NCI-H2196 treated with DMSO at 0.1 percent for 48 hours (cell line): Measurements from ENCODE around the gene TRIO.

Experiments used
- DNase-seq: peaks from one replicate; lab custom pipeline; 2025; ENCODE audit not compliant: unreplicated experiment; lab: John Stamatoyannopoulos, UW

TRIO gene

DNA sequence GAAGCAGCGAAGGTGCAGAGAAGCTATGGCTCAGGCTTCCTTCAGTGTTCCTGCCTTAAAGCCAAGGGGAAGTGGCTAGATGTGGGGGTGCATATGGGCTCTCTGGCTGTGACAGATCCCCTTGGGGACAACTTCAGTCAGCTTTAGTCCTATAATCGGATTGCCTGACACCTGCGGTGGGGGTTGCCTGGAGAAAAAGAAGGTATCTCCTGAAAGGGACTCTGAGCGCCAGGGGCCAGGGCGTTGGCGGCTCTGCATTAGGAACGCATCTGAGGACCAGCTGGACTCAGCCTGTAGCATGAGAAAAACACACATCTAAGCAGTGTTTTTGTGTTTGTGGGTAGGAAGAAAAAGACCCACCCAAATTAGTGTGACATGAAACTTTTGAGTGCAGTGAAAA, 354.2 kb downstream of the TRIO start:
- no peak for DNase-seq

DNA sequence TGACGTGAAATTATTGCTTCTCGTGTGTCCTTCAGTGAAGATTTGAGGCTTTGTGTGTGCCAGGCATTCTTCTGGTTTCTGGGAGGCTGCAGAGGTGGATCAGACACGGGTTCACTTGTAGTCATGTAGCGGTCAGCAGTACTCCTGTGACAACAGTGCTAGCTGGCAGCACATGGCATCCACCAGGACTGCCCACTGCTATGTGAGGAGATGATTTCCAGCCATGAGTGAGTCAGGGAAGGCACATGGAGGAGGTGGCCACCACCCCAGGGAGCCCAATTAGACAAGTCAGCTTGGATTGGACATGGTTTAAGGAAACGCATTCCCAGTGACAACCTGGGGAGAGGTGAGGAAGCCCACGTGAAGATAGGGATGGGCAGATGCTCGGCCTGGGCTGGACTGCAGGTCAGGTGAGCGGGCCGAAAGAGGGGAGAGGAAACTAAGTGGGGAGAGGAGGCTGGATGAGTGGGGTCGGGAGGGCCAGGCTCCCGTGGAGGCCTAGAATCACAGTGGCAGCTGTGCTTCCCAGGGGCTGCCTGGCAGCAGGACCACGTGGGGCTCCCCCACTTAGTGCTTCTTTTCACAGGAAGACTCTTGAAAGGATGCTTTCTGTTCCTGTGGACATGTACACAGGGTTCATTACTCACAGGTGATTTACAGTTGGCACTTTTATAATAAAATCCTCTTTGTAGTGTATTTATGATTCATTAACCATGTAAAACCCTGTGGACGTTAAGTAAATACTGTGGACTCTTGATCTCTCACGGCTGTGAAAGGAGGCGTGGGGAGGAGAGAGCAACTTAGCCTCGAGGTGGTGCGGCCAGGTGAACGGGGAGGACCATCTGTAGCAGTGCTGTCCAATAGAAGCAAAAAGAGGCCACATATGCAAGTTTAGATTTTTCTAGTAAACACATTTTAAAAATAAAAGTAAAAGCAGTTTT, 358.5 kb downstream of the TRIO start:
- no peak for DNase-seq

DNA sequence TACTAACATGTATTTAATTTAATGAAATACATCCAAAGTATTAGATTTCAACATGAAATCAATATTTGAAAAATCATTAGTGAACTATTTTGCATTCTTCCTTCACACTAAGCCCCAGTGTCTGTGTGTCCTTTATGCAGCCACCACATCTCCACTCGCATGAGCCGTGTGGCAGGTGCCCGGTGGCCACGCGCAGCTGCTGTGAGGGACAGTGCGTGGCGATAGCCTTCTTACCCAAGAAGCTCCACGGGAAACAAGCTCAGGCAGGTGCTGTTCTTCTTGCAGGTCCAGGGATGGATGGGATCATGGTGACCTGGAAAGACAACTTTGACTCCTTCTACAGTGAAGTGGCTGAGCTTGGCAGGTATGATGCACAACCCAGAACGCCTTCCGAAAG, 359.1 kb downstream of the TRIO start:
- DNase-seq, result no peak

DNA sequence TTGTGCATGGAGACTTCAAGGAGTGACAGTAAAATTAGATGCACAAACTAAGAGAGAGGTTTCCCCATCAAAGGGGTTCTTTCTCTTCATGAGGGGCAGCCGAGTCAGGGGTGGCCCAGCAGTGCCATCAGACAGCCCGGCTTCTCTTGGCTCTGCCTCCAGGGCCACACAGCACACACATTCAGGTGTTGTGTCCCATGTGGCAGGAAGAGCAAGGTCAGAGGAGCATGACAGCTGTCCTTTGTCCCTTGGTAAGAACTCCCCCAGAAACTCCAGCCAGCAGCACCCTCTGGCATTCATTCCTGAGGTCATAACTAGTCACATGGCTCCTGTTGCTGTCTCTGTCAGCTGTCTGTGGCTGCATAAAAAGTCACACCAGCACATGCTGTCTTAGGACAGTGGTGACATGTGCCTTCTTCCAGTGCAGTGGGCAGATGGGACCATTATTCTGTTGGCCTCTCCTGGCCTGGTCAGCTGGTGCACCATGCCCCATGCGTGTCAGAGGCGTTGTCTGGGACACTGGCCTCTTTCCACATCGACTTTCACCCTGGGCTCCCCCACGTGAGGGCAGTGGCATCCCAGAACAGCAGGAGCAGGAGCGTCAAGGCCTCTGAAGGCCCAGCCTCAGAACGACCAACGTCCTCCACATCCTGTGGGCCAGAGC, 360.0 kb downstream of the TRIO start:
- DNase-seq, result no peak

DNA sequence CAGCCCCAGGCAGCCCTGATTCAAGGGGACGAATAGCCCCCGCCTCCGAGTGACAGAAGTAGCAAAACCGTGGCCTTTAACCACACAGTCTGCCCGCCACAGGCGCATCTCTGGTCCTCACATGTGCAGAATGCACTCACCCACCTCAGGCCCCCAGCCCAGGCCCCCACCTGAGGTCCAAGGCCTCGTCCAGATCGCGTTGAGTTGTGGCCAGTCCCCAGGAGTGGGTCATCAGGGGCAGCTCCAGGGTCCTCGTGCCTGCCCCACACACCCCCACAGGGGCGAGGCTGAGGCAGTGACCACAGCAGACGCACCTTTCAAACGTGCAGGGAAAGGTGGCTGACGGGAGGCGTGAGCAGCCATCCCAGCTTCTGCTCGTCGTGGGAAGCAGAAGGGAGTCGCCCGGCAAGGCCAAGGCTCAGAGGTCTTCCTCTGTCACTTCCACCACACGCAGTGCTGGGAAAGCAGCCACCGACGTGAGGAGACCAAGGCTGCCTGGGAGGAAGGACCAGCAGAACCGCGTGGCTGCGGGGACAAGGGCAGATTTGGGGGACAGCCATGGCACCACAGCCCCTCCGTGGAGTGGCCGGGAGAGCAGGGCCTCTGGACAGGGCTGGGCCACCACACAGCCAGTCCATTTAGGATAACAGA, 360.7 kb downstream of the TRIO start:
- no peak for DNase-seq

DNA sequence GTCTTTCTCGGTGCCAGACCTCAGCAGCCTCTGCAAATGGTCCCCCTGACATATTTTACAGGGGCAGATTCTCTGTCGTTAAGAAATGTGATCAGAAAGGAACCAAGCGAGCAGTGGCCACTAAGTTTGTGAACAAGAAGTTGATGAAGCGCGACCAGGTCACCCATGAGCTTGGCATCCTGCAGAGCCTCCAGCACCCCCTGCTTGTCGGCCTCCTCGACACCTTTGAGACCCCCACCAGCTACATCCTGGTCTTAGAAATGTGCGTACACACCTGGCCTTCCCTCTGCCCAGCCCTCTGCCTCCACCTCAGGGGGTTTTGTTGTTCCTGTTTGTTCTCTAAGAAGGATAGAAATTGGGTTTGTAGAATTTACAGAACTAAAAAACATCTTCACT, 361.2 kb downstream of the TRIO start:
- no peak for DNase-seq

DNA sequence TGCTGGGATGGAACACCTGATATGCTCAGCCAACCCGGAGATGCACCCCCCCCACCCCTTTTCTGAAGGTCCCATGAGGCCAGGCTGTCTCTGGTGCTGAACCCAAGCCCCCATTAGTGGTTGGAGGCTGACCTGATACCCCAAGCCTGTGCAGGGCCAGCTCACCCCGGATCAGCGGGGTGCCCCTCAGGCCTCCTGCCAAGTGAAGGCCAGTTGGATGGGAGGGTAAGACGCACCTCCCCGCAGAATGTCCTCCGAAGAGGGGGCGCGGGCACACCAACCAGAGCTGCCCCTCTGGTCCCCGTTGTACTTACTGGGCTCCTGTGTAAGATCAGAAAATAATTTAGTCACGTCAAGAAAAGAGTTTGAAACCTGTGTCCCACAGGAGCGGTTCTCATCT, 361.7 kb downstream of the TRIO start:
- DNase-seq, result no peak

DNA sequence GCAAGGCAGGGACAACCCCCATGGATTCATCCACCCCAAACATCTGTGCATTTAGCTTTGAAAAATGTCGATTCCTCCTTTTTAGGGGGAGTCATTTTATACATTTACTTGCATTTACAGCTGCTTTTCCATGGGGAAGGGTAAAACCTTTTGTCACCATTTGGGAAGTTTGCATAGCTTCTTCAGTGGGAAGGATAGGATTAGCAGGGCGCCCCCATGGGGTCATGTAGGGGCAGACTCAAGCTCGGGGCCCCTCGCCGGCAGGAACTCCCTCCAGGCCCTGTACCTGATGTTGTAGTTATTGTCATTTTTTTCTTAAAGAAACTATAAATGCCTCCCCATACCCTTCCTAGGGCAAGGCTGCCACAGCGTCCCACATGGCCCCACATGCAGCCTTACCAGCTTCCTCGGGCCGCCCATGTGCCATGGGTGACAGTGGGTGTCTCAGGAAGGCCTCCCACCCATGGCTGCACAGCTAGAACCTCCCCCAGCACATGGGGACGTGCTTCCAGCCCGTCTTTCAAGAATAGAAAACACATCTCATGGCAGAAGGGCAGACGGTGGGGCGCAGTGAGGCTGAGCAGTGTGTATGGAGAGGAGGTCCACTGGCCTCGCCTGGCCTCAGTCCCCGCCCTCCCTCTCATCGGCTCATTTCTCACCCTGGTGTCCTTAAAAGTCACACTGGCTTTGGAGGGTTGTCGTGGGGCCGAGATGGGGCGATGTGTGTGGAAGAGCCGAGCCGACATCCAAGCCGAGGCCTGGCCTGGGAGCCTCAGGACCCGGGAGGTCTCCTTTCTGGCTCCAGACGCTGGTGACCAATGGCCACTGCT, 362.4 kb downstream of the TRIO start:
- DNase-seq, result no peak

DNA sequence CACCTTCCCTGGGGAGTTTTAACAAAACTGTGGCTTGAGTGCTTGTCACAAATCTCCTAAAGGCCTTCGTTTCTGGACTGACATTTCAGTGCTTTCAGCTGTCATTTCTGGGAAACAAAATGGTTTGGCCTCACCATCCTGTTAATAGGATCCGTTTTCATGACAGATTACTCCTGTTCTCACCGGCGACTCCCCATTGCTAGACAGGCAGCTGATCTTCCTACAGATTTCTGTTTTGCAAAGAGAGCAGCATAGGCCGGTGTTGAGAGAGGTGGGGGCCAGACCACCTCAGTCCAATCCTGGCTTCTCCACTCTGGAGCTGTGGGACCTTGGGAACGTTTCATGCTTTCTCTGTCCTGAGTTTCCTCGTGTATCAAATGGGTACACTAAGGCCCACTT, 363.0 kb downstream of the TRIO start:
- no peak for DNase-seq

DNA sequence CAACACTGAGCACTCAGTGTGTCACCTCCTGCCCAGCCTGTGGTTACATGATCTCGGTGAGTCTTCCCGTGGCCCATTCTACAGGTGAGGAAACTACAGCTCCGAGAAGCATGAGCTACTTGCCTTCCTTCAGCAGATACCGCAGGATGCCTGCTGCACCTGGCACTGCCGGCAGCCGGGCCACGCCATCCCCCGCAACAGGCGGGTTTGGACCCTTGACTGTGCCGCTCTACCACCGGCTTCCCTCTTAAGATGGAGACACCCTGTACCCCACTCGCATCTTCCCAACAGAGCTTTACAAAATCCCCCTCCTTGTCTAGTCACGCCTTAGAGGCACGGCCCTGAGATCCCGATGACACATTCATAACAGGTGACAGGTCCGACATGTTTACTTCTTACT, 363.5 kb downstream of the TRIO start:
- no peak for DNase-seq

DNA sequence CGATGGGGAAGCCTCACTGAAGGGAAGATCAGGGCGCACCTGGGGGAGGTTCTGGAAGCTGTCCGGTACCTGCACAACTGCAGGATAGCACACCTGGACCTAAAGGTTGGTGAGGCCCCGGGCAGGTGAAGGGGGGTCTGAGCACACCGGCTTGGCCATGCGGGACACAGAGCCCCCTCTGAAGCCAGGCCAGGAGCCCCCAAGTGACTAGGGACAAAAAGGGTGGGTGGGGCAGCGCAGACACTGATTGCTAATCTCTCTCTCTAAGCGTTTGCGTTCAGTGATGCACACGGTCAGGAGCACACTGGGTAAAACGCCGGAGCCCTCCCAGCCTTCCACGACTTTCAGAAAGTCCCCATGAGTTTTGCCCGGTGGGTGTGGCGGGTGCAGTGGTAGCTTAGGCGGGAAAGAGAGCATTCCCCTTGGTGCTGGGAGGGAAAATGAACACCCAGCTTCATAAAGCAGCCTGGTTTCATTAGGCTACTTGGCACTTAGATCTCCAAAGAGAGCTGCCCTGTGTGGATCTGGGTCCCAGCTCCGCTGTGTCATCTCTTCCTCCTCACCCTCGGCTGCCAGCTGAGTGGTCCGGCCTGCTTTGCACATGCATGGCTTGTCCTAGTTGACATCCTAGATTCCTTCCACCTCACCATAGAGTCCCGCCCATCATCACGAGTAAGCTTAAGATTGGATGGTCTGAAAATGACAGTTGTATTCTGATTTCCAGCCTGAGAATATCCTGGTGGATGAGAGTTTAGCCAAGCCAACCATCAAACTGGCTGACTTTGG, 364.2 kb downstream of the TRIO start:
- DNase-seq, result no peak

DNA sequence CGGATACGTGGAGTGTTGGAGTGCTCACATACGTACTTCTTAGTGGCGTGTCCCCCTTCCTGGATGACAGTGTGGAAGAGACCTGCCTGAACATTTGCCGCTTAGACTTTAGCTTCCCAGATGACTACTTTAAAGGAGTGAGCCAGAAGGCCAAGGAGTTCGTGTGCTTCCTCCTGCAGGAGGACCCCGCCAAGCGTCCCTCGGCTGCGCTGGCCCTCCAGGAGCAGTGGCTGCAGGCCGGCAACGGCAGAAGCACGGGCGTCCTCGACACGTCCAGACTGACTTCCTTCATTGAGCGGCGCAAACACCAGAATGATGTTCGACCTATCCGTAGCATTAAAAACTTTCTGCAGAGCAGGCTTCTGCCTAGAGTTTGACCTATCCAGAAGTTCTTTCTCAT, 364.9 kb downstream of the TRIO start:
- no peak for DNase-seq

DNA sequence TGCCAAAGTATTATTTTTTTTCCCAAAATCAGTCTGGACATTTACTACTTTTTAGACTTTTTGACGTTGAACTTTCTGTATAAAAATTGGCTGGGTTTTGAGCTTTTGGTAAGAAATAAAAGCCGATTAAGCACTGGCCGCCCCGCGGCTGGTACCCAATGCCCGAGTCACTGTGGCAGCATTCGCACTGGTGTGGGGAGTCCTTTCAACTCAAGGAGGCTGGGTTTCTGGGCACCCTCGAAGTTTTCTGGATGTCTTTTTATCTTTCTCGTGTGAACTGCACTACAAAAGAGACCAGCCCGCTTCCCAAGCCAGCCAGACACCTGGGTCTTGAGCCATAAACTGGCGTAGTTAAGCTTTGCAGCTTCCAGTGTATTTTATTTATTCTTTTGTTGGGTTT, 366.4 kb downstream of the TRIO start:
- DNase-seq, result no peak

DNA sequence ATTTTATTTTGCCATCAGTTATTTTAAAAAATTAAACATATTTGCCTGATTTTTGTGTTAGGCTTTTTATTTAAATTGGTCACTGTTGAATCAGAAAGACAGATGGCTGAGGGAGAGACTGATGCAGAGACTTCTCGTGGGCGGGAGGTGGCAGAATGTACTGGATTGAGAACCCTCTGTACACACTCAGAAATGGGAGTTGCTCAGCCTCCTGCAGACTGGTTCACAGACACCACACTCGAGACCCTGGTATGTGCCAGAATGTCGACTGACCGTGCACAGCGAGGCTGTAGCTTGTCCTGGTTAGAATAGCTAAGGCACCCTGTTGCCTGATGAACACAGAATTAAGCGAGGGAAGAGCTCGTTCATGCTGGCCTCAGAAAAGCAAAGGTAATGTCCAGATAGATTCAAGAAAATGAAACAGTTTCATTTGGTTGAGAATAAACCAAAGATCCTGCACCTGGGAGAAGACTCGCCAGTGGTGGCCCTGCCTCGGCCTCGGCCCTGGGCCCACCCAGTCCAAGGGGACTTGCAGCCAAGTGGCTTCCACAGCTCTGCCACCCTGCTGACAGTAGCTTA, 367.1 kb downstream of the TRIO start:
- DNase-seq, result no peak

DNA sequence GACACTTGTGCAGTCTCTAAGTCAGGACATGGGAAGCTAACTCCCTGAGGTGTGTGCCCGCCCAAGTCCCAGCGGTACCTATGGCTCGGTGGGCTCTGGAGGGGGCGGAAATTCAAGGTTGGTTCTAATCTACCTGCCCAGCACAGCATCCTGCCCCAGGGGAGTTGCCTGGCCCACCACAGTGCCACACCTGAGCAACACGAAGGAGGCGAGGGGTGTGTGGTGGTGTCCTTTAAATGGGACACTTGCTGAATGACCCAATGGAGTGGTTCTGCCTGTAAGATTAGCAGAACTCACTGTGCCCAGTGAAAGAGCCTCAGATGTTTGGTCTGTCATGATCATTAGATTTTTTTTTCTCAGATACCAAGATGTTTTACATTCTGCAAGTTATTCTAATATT, 367.7 kb downstream of the TRIO start:
- DNase-seq, result no peak

DNA sequence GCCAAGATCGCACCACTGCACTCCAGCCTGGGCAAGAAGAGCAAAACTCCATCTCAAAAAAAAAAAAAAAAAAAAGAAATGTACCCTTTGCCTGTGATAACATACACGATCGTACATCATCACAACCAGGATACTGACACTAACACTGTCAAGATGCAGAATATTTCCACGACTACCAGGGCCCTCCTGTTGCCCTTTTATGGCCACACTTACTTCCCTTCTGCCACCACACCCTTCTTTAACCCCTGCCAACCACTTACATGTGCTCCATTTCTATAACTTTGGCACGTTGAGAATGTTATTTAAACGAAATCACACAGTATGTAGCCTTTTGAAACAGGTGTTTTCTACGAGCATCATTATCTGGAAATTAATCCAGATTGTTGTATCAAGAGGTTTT, 369.4 kb downstream of the TRIO start:
- no peak for DNase-seq

DNA sequence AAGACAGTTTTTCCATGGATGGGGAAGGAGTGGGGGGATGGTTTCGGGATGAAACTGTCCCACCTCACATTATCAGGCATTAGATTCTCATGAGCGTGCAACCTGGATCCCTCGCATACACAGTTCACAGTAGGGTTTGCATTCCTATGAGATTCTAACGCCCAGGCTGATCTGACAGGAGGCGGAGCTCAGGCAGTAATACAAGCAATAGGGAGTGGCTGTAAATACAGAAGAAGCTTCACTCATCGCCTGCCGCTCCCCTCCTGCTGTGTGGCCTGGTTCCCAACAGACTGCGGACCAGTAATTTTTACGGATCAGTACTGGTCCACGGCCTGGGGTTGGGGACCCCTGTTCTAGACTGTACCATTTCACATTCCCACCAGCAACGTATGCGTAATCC, 370.1 kb downstream of the TRIO start:
- DNase-seq, result no peak

DNA sequence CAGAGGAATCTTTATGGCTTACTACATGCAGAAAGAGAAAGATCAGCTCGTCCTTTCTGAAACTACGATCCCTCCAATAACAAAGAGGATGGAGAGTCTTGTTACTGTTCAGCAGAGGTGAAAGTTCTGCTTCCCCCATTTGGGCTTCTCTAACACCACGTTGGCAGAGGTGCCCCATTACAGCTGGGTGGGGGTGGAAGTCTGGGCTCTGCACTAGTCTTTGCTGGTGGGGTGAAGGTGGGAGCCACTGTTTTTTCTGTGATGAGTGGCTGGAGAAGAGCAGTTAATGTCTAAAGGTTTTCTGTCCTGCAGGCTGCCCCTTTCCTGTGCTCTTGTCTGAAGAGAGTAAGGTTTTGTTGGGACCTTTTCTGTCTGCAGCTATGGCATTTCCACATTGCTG, 373.8 kb downstream of the TRIO start:
- DNase-seq, result no peak

DNA sequence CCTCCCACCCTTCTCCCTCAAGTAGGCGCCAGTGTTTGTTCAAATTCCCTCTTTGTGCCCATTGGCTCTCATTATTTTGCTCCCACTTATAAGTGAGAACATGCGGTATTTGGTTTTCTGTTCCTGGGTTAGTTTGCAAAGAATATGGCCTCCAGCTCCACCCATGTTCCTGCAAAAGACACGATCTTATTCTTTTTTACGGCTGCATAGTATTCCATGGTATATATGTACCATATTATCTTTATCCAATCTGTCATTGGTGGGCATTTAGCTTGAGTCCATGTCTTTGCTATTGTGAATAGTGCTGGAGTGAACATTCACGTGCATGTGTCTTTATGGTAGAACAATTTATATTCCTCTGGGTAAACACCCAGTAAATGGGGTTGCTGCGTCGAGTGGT, 375.5 kb downstream of the TRIO start:
- no peak for DNase-seq

DNA sequence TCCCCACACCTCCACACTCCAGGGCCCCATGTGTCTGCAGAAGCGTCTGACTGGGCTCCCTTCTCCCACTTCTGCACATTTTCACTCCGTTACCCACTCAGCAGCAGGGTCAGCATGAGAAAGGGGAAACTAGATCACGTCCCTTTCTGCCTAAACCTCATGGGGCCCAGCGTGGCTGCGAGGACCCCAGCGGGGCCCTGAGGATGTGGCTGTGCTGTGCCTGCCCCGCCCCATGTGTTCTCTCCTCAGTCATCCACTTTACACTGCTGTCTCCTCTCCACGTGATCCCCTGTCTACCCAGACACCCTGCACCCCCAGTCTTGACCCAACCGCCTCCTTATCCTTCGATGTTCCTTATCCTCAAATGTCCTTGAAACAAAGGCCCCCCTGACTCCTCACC, 378.6 kb downstream of the TRIO start:
- no peak for DNase-seq
